Esophagus muscularis mucosa (tissue), 3 donors: ENCODE data around the gene PLOD2.

Source experiments
- CTCF ChIP-seq, 3 experiments: fragments of 200-600 bp in 2 of 3; fragments of 450-650 bp in 1 of 3; sonication (generic) in 2 of 3; IDR thresholded peaks; one replicate each; pipeline ENCODE4 v1.5.1; 2017 to 2019; ENCODE audit warnings: antibody characterized with exemption in 3 of 3, mild to moderate bottlenecking in 2 of 3, moderate library complexity in 1 of 3
- POLR2A ChIP-seq: fragments of 450-650 bp; IDR thresholded peaks from one replicate; pipeline ENCODE4 v1.6.1; 2017; ENCODE audit warnings: antibody characterized with exemption, moderate library complexity, mild to moderate bottlenecking, low read depth
- POLR2AphosphoS5 ChIP-seq, 2 donors: sonication (generic); formaldehyde crosslinking; IDR thresholded peaks; one replicate each; pipeline ENCODE4 v1.6.1; 2017; ENCODE audit warnings: antibody characterized with exemption in 2 of 2

GRCh38 chr3:146166826-146167225, 5.8 kb upstream of the PLOD2 start:
- TF ChIP-seq CTCF (IDR thresholded peaks at IDR 0.05) (no peak), POLR2AphosphoS5 (IDR thresholded peaks at IDR 0.05) (no peak), POLR2A (no peak)
